CD14-positive monocyte (primary cell): ENCODE results near the gene TMEM171. TPM values are rescaled to one million over a fixed set of nuclear protein-coding genes. Genes with fewer than 3 reads are reported as not detected.

Source experiments
- DNase-seq, 3 donors: peaks; one replicate each; pipeline ENCODE4 v3.0.0-alpha.2; 2011 to 2022
- H2AFZ ChIP-seq: 2 replicates; pipeline ENCODE4 v1.6.0; 2012; ENCODE audit warnings: mild to moderate bottlenecking, low read depth, low read length, inconsistent platforms; ENCODE audit not compliant: insufficient read depth, poor library complexity, severe bottlenecking
- H3K27ac ChIP-seq, 2 donors: 1 replicate in 1 of 2; 2 replicates in 1 of 2; pipeline ENCODE4 v1.5.1; 2012 to 2013; ENCODE audit warnings: low read length in 2 of 2, control low read depth in 1 of 2, inconsistent platforms in 1 of 2, low read depth in 1 of 2, mild to moderate bottlenecking in 1 of 2
- H3K27me3 ChIP-seq, 2 donors: one replicate each; pipeline versions ENCODE4 v1.6.0 to v1.6.1; 2011 to 2013; ENCODE audit warnings: low read length in 2 of 2; ENCODE audit not compliant: control insufficient read depth in 2 of 2, insufficient read depth in 2 of 2
- H3K36me3 ChIP-seq, 2 donors: replicated peaks in 1 of 2; 1 replicate in 1 of 2; 2 replicates in 1 of 2; pipeline versions ENCODE4 v1.5.1 to v1.6.1; 2012 to 2013; ENCODE audit warnings: low read length in 2 of 2, control low read depth in 1 of 2, inconsistent platforms in 1 of 2, mild to moderate bottlenecking in 1 of 2; ENCODE audit not compliant: insufficient read depth in 2 of 2, control insufficient read depth in 1 of 2
- H3K4me1 ChIP-seq, 2 donors: 1 replicate in 1 of 2; 2 replicates in 1 of 2; pipeline versions ENCODE4 v1.5.1 to v1.6.1; 2012 to 2013; ENCODE audit warnings: low read length in 2 of 2, control low read depth in 1 of 2, inconsistent platforms in 1 of 2, mild to moderate bottlenecking in 1 of 2, moderate library complexity in 1 of 2; ENCODE audit not compliant: insufficient read depth in 2 of 2, control insufficient read depth in 1 of 2
- H3K4me2 ChIP-seq: replicated peaks from 2 replicates; pipeline ENCODE3; 2012; ENCODE audit warnings: low read length, moderate library complexity, mild to moderate bottlenecking; ENCODE audit not compliant: poor library complexity, severe bottlenecking; ENCODE audit errors: extremely low read depth
- H3K4me3 ChIP-seq, 3 experiments: fragments of 200-600 bp in 1 of 3; sonication (generic) in 1 of 3; replicated peaks in 1 of 3; 1 replicate in 2 of 3; 2 replicates in 1 of 3; pipeline ENCODE4 v1.5.1; 2011 to 2013; ENCODE audit warnings: low read length in 3 of 3, mild to moderate bottlenecking in 3 of 3, control low read depth in 2 of 3, low read depth in 2 of 3, inconsistent platforms in 1 of 3, moderate library complexity in 1 of 3
- H3K79me2 ChIP-seq: 2 replicates; pipeline ENCODE4 v1.6.0; 2012; ENCODE audit warnings: mild to moderate bottlenecking, control low read depth, inconsistent platforms, low read length, moderate library complexity; ENCODE audit not compliant: insufficient read depth
- H3K9ac ChIP-seq: 2 replicates; pipeline ENCODE4 v1.6.0; 2017; ENCODE audit warnings: low read length, mild to moderate bottlenecking; ENCODE audit not compliant: insufficient read depth, poor library complexity, severe bottlenecking
- H3K9me3 ChIP-seq, 2 donors: replicated peaks in 1 of 2; 1 replicate in 1 of 2; 2 replicates in 1 of 2; pipeline versions ENCODE4 v1.5.1 to v1.6.1; 2012 to 2013; ENCODE audit warnings: low read length in 2 of 2, control low read depth in 1 of 2; ENCODE audit not compliant: control insufficient read depth in 1 of 2, insufficient read depth in 1 of 2
- H4K20me1 ChIP-seq: 2 replicates; pipeline ENCODE4 v1.6.0; 2012; ENCODE audit warnings: mild to moderate bottlenecking, low read length, control low read depth, moderate library complexity; ENCODE audit not compliant: insufficient read depth
- H3K27ac Mint-ChIP-seq, 7 donors: one replicate each; pipeline ENCODE4 v1.8.0; 2020; ENCODE audit warnings: mild to moderate bottlenecking in 7 of 7, mixed read lengths in 7 of 7, moderate library complexity in 6 of 7, inconsistent platforms in 2 of 7
- H3K27me3 Mint-ChIP-seq, 3 donors: one replicate each; pipeline ENCODE4 v1.8.0; 2021 to 2022; ENCODE audit warnings: low read depth in 3 of 3, mild to moderate bottlenecking in 3 of 3, mixed read lengths in 3 of 3, moderate library complexity in 3 of 3, inconsistent platforms in 1 of 3
- H3K36me3 Mint-ChIP-seq, 2 donors: one replicate each; pipeline ENCODE4 v1.8.0; 2020; ENCODE audit warnings: mixed read lengths in 2 of 2, inconsistent platforms in 1 of 2, mild to moderate bottlenecking in 1 of 2
- H3K4me1 Mint-ChIP-seq: one replicate; pipeline ENCODE4 v1.8.0; 2020; ENCODE audit warnings: mild to moderate bottlenecking, mixed read lengths
- H3K4me3 Mint-ChIP-seq, 2 donors: one replicate each; pipeline ENCODE4 v1.8.0; 2020; ENCODE audit warnings: mild to moderate bottlenecking in 2 of 2, mixed read lengths in 2 of 2, moderate library complexity in 1 of 2
- H3K9me3 Mint-ChIP-seq, 7 donors: one replicate each; pipeline ENCODE4 v1.8.0; 2020 to 2022; ENCODE audit warnings: mixed read lengths in 7 of 7, mild to moderate bottlenecking in 6 of 7, moderate library complexity in 6 of 7, inconsistent platforms in 2 of 7
- CTCF ChIP-seq: fragments of 200-600 bp; IDR thresholded peaks from one replicate; pipeline ENCODE4 v1.8.0; 2022; ENCODE audit warnings: antibody characterized with exemption, mild to moderate bottlenecking
- WGBS: methylation state at CpG from one replicate; pipeline ENCODE4 v1.1.5; 2013; ENCODE audit warnings: missing lambda C conversion rate; ENCODE audit not compliant: insufficient coverage; 5-methylcytosine and 5-hydroxymethylcytosine counted together
- intact Hi-C, 2 donors: fragments of 100-400 bp; cut with micrococcal nuclease; formaldehyde crosslinking; loops; one replicate each; pipeline versions ENCODE4 v1.15.0 to v1.15.1; 2023
- polyA plus RNA-seq, 3 donors: library from polyadenylated mRNA; depleted of rRNA in 1 of 3; unstranded in 2 of 3; stranded (reverse) in 1 of 3; fragments of 300-500 nt in 2 of 3; fragments of >200 nt in 1 of 3; fragmentation: Illumina TruSeq in 2 of 3; gene quantifications; 1 replicate in 2 of 3; 2 replicates in 1 of 3; pipeline ENCODE4 v1.2.3, GENCODE V29; 2012 to 2021

TMEM171 gene
- polyA plus RNA-seq, 3 donors: not detected

- peaks cover 62 to 71% (median 63%) of the 10 kb centered on the region in 3 donors for H3K27me3 Mint-ChIP-seq
- H4K20me1 ChIP-seq: no peaks in the 10 kb centered on the region
- H3K4me3 Mint-ChIP-seq: peak overlapping the region in 1 of 2 donors; percentile 39
- H3K79me2 ChIP-seq: no peaks in the 10 kb centered on the region
- intact Hi-C loops: no loop called here
- peaks cover 58 to 77% of the 10 kb centered on the region in 2 donors for H3K27me3 ChIP-seq
- H3K4me2 ChIP-seq: no peak overlapping the region
- H3K9ac ChIP-seq: no peak overlapping the region
- no peaks in the 10 kb centered on the region for H3K4me1 Mint-ChIP-seq
- no peaks in the 10 kb centered on the region for H3K36me3 Mint-ChIP-seq
- H3K27ac ChIP-seq: no peak overlapping the region
- H3K27ac Mint-ChIP-seq: no peak overlapping the region
- H2AFZ ChIP-seq: no peak overlapping the region
- 100% methylated on average over 1 of the region's 8 CpGs for WGBS
- no peak for DNase-seq
- H3K4me1 ChIP-seq: no peaks in the 10 kb centered on the region
- H3K4me3 ChIP-seq: no peak overlapping the region
- no peaks in the 10 kb centered on the region for H3K36me3 ChIP-seq
- H3K9me3 Mint-ChIP-seq: peaks cover 0 to 3% (median 2%) of the 10 kb centered on the region in 7 donors
- TF ChIP-seq CTCF: no peak
- H3K9me3 ChIP-seq: no peaks in the 10 kb centered on the region
These were observed 21.7 kb downstream of the TMEM171 start for GRCh38 chr5:73142035-73142434.

- WGBS: 84% methylated on average over 2 of the region's 6 CpGs
- Histone ChIP-seq H3K27ac (no peak overlapping the region), H3K9me3 (no peaks in the 10 kb centered on the region), H3K36me3 (no peaks in the 10 kb centered on the region), H3K79me2 (no peaks in the 10 kb centered on the region), H3K4me1 (no peaks in the 10 kb centered on the region), H2AFZ (no peak overlapping the region), H3K4me3 (no peak overlapping the region), H3K9ac (no peak overlapping the region), H4K20me1 (no peaks in the 10 kb centered on the region), H3K4me2 (no peak overlapping the region), H3K27me3 (peaks cover 55 to 81% of the 10 kb centered on the region in 2 donors)
- H3K36me3 Mint-ChIP-seq: no peaks in the 10 kb centered on the region
- intact Hi-C loops: no loop called here
- H3K9me3 Mint-ChIP-seq: peaks cover 0 to 3% (median 0%) of the 10 kb centered on the region in 7 donors
- DNase-seq: no peak
- H3K27me3 Mint-ChIP-seq: peaks cover 67 to 75% (median 67%) of the 10 kb centered on the region in 3 donors
- H3K27ac Mint-ChIP-seq: no peak overlapping the region
- no peak overlapping the region for H3K4me3 Mint-ChIP-seq
- H3K4me1 Mint-ChIP-seq: no peaks in the 10 kb centered on the region
- no peak for TF ChIP-seq CTCF
These were observed 23.3 kb downstream of the TMEM171 start for GRCh38 chr5:73143716-73144115.
